Stimulated activated CD8-positive, alpha-beta memory T cell treated with anti-CD3 and anti-CD28 coated beads, Interleukin-4, amount 100 ng/mL, for 4 hours (primary cell): ENCODE data around the gene ATCAY.
"Not testable (repeated sequence)": the region's sequence is repeated elsewhere in the genome, so short reads cannot be mapped to it uniquely, and the experiment has no call there.

Experiments used
- DNase-seq, 2 donors: peaks; one replicate each; pipeline ENCODE4 v3.0.0-alpha.2; 2020; ENCODE audit warnings: low read depth in 2 of 2, low spot score in 1 of 2

ATCAY gene

DNA sequence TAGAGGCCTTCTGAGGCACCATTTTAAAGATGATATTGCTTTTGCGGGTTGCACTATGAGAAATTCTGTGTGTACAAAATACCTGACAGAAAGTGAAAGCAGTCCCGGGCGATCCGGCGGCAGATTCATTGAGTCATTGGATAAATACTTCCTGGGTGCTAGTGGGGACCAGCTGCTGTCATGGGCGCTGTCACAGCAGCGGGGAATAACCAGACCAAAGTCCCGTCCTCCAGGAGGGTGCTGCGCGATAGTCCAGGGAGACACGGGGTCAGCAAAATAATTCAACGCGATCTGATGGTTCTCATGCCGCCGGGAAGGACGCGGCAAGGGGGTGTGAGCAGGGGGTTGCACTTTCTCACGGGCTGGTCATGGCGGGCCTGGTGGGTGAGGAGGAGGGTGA is 25.2 kb upstream of the ATCAY start:
- DNase-seq = no peak

DNA sequence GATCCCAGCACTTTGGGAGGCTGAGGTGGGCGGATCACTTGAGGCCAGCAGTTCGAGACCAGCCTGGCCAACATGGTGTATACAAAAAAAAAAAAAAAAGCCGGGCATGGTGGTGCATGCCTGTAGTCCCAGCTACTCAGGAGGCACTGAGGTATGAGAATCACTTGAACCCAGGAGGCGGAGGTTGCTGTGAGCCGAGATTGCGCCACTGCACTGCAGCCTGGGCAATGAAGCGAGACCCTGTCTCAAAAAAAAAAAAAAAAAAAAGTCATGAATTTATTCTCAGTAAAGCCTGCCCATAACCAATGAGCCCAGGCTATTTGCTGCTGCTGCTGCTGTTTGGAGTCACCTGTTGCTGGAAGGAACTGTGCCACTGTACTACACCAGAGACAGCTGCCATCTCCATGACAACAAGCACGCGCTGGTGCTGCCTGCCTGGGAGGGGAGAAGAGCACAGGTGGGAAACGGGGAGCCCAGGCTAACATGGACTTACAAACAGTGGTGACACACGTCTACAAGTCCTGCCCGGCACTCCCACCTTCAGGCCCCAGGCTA is 23.0 kb upstream of the ATCAY start:
- no peak for DNase-seq

DNA sequence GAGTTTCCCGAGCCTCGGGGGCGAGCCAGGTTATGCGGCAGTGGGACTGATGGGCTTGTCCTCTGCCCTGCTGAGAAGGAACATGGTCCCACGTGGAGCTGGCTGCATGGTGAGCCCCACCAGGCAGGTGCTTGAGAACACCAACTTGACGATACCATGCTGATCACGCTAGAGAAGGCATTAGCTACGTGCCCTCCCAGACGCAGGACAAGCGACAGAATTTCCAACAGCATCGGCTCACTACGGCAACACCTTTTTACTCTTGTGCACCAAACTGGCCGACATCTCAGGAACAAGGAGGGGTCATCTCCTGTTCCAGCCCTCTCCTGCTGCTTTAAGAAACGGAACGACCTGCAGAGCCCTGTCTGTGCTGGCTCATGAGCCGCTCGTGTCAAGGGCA is 20.0 kb upstream of the ATCAY start:
- no peak for DNase-seq

DNA sequence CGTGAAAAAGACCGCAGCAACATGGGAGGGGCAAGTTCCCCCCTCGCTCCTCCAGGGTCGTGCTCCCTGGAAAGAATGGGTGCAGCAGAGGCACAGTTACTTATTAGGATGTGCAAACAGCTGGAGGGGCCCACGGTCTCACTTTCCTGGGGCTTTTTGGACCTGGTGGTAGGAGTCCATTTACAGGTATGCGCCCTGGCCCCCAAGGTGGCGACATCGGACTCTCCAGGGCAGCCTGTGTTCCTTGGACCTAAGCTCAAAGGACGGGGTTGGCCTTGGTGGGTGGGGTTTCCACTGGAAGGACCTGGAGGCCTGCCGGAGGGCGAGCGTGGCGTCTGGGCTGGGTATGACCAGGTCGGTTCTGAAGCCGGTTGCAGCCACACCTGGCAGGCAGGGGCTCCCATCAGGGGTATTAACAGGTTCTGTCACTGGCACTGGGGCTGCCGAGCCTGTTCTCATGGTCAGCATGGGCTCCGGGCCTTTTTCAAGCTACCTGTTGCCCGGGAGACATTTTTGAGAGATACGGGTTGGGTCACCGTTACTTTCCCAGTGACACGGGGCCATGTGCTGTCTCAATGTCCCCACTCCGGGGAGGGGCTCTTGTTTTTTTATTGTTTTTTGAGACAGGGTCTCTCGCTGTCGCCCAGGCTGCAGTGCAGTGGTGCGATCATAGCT is 17.5 kb upstream of the ATCAY start:
- DNase-seq = no peak

DNA sequence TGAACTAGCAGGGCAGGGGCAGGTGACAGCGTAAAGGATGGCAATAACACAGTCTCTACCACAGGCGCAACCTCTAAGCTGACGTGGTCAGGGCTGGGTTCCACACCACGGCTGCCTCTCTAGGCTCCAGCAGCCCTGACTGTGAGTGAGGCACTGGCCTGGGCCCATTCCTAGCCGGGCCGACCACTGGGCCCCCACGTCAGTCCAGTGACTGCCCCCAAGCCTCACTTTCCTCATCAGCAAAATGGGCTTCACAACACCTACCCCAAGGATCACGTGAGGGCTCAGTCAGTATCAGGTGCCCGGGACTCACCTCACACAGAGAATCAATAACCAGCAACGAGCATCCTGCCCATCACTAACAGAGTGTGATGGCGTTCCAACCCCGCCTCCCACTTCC is 16.8 kb upstream of the ATCAY start:
- DNase-seq = no peak

DNA sequence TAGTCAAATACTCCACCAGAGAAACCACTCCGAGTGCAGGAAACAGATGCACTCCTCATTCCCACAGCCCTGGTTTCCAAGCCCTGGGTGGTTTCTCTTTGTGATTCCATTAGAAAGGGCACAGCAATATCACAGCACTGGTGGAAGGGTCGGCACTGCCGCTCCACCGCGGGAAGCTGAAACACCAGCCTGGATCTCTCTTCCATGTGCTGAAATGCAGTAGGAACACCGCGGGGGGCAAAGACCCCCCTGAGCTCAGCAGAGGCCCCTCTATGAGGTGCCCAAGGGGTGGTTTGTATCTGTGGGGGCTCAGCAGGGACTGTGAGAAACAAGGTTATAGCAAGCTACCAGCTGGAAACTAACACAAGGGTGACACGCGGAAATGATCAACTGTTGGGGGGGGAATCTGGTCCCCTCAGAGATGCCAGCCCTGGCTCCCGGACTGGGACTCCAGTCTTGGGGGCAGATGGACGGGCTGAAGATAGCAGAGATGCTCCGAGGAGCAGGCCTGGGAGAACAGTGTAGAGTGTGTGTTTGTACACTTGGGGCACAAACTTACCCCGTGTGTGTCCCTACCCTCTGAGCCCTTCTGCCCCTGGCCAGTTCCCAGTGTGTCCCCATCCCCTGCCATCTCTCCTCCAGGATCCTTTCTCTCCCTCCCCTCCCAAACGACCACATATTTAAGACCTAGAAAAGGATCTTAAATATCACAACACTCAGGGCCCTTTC is 13.4 kb upstream of the ATCAY start:
- no peak for DNase-seq

DNA sequence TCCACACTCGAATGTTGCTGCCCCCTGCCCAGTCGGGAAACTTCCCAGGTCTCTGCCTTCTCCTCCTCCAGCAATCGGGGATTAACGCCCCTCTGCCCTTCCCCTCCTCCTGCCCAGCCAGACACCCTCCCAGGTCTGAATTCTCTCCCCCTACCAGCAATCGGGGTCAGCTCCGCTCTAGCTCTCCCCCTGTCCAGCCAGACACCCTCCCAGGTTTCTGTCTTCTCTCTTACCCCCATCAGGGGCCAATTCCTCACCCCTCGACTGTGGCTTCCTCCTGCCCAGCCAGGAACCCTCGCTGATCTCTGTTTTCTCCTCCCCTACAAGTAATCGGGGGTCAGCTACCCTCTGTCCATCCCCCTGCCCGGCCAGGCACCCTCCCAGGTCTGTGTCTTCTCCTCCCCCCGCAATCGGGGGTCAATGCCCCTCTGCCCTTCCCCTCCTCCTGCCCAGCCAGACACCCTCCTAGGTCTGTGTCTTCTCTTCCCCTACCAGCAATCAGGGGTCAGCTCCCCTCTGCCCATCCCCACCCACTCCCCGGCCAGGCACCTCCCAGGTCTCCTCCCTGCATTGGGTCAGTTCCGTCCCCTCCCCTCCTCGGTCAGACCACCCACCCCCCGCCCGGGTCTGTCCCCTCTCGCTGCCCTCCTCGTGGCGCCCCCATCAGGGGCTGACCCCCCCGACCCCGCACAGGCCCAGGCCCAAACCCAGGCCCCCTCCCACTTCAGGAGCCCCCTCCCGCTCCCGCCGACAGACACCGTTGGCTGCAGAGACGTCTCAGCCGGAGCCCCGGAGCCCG is 12.3 kb upstream of the ATCAY start:
- DNase-seq = no peak

DNA sequence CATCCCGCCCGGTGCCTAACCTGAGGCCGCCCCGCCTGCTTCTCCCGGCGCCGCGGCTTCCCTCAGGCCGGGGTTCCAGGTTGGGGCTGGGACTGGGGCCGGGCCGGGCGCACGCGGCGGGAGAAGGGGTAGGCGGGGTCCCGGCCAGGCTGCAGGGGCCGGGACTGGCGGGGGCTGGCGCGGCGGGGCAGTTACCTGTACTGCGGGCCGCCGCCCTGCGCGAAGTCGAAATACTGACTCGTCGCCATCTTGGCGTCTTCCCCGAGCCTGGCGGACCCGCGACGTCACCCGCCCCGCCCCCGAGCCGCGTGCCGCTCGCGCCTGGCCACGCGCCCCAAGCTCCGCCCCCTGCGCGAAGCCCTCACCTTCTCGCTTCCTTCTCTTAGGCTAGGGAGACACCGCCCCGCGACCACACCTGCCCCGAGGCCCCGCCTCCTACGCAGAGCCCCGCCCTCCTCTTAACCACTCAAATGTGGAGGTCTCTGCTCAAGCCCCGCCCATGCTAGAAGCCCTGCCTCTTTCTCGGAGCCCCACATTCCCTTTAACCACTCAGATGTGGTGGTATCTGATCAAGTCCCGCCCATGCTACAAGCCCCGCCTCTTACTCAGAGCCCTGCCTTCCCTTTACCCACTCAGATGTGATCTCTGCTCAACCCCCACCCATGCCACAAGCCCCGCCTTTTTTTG is 11.6 kb upstream of the ATCAY start, which contains the start of gene ZFR2:
Gene ZFR2, minus strand, starts transcription at position 269 of the 687 bp plus-strand sequence. Its CDS starts 21 bp downstream, at position 248.
- DNase-seq = no peak

DNA sequence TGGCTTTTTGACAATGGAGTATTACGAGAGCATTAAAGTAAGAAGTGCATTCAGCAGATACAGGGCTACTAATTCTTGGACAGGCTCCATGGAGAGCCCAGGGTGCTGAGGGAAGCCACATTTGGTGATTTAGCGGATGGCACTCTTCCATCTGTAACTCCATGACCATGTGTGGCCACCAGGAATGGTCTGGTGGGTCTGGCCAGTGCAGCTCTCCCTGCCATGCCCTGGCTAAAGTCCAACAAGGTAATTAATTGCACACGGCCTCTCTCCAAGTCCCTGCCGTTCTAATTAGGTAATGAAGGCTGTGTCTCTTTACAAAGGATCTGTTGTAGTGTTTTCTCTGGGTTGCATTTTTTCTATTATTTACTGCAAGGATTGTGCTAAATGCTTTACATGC is 7.3 kb upstream of the ATCAY start:
- no peak for DNase-seq

DNA sequence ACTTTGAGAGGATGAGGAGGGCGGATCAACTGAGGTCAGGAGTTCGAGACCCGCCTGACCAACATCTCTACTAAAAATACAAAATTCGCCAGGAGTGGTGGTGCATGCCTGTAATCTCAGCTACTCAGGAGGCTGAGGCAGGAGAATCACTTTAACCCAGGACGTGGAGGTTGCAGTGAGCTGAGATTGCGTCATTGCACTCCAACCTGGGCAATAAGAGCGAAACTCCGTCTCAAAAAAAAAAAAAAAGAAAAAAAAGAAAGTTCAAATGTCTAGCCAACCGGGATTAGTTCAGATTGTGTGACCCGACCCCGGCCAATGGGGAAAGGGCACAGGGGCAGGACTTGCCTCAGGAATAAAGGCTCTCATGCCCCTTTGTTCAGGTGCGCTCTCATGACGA is 5.8 kb upstream of the ATCAY start:
- DNase-seq = not testable (repeated sequence)

DNA sequence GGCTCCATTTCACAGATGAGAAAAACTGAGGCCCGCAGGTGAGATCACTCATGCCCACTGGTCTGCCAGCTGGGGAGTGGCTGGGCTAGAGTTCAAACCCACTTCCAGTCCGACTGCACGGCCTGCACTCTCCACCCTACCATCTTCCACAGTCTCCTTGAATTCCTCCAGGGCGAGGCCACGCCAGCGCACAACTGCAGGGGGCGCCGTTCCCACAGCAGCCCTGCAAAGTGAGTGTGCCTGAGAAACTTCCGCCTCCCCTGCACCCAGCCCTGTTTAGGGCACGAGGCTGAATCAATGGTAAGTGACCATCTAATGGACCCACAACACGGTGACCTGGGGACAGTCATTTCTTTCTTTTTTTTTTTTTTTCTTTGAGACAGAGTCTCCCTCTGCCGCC is 829 bp upstream of the ATCAY start:
- no peak for DNase-seq

DNA sequence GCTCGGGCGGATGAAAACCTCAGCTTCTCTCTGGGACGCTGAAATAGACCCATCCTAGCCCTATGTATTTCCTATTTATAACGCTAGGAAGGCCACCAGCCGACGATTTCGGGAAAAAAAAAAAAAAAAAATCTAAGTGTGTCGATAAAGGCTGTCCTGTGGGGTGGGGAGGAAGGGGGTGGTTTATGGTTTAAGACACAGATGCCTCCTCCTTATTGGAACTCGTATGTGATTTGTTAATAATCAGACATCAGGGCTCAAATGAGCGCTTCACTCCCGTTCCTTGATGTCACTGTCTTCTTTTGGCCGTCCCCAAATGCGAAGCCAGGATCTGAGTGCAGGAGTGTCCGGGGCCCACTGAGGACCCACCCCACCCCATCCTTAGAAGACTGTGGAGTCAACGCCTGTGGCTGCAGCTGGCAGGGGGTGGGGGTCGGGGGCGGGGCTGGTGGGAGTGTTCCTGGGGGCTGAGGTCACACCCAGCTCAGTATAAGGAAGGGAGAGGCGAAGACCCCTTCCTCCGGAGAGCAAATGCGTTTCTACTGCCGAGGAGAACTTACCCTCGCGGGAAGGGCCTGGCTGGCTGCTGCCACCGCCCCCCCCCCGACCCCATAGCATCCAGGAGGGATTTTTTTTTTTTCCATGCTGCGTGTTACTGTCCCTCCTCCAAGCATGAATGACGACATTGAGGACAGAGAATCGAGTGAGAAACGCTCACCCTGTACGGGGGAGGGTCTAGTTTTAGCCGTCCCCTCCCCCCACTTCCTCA is 971 bp downstream of the ATCAY start:
- DNase-seq = no peak

DNA sequence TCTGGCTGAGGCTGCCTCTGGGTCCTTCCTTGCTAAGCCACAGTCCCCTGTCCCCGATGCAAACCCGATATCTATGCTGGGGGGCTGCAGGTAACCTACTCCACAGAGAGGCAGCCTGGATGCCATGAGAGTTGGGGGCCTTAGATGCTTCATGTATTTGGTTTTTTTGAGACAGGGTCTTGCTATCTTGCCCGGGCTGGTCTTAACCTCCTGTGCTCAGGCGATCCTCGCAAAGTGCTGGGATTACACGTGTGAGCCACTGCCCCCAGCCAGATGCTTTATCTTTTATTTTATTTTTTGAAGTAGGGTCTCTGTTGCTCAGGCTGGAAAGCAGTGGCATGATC is 1.5 kb downstream of the ATCAY start:
- DNase-seq = no peak

DNA sequence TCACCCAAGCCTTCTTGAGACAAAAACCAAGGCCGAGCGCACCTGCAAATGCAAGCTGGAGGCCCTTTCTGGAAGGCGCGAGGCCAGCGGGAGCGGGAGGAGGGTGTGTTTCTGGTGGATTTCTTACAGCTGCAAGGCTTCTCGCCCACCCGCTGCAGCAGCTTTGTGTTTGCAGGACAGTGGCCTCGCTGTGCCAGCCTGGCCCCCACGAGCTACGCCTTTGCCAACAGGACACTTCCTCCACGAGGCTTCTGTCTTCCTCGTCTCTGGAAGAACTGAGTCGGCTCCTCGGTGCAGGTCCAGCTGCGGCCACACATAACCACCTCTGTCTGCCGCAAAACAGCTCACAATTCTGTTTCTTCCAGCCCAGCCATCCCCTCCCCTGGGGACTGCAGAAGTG is 10.1 kb downstream of the ATCAY start:
- no peak for DNase-seq

DNA sequence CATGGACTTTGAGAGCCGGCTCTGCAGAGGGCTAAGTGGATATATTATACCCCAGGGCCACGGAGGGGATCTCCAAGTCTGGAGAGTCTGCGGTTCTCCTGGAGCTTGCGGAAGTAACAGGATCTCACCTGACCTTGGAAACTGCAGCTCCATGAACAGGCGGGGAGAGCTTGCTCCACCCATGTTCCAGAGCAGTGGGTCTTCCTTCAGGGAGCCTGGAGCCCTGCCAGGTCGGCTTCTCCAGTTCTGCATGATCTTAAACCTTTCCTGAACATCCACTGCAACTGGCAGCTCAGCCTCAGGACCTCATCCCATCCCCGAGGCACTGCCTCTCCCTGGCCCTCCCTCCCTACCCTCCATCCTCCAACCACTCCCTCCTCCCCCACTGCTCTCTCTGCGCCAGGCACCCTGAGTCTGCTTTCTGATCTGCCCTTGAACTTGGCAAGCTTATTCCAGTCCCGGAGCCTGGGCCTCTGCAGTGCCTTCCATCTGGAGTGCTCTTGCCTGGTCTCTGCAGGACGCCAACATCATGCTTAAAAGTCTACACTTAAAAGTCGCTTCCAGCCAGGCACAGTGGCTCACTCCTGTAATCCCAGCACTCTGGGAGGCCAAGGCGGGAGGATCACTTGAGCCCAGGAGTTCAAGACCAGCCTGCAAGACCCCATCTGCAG is 13.2 kb downstream of the ATCAY start:
- DNase-seq = no peak

DNA sequence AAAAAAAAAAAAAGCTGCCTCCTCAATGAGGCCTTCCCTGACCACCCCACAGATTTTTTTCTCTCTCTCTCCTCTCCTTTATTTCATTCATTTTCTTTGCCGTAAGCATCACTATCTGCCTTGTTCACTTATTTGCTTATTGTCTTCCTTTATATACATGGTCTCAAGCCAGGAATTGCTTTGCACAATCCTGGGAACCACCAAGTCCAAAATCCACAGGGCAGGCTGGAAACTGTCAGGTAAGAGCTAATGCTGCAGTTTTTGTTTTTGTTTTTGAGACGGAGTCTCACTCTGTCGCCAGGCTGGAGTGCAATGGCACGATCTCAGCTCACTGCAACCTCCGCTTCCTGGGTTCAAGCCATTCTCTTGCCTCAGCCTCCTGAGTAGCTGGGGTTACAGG is 14.5 kb downstream of the ATCAY start:
- not testable (repeated sequence) for DNase-seq

DNA sequence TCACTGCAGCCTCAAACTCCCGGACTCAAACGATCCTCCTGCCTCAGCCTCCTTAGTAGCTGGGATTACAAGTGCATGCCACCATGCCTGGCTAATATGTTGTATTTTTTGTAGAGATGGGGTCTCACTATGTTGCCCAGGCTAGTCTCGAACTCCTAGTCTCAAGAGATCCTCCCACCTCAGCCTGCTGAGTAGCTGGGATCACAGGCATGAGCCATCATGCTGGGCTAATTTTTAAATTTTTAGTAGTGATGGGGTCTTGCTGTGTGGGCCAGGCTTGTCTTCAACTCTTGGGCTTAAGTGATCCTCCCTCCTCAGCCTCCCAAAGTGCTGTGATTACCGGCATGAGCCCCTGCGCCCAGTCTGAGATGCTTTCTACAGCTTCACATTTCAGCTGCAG is 15.3 kb downstream of the ATCAY start:
- no peak for DNase-seq

DNA sequence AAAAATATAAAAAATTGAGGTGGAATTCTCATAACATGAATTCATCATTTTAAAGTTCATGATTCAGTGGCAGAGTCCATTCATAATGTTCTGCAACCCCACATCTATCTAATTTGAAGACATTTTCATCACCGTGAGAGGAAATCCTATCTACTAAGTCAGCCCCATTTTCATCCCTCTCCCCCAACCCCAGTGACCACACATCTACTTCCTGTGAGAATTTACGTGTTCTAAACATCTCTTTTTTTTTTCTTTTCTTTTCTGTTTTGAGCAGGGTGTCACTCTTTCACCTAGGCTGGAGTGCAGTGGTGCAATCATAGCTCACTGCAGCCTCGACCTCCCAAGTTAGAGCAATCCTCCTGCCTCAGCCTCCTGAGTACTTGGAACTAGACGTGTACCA is 17.5 kb downstream of the ATCAY start:
- DNase-seq = no peak

DNA sequence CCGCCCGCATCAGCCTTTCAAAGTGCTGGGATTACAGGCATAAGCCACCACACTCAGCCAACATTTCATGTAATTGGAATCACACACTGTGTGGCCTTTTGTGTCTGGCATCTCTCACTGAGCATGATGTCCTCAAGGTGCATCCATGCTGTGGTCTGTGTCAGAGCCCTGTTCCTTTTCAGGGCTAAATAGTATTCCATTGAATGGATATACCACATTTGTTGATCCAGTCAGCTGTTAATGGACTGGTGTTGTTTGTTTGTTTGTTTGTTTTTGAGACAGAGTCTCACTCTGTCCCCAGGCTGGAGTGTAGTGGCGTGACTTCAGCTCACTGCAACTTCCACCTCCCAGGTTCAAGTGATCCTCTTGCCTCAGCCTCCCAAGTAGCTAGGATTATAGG is 17.9 kb downstream of the ATCAY start:
- no peak for DNase-seq
